GM21423 (cell line): ENCODE measurements around the gene EDN1.

Source experiments
- ATAC-seq: cut with Tn5 transposase; IDR thresholded peaks from one replicate; pipeline ENCODE4 v1.9.1; 2021; ENCODE audit warnings: mild to moderate bottlenecking, moderate library complexity; ENCODE audit not compliant: unreplicated experiment

EDN1 gene

DNA sequence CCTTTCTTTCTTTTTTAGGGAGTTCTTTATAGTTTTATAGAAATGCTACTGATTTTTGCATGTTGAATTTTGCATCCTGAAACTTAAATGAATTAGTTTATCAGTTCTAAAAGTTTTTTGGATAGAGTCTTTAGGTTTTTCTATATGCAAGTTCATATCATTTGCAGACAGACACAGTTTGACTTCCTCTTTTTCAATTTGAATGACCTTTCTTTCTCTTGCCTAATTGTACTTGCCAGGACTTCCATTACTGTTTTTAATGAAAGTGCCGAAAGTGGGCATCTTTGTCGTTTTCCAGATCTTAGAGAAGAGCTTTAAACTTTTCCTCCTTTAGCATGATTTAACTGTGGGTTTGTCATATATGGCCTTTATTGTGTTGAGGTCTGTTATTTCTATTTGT is 21.1 kb upstream of the EDN1 start:
- ATAC-seq, result no peak

DNA sequence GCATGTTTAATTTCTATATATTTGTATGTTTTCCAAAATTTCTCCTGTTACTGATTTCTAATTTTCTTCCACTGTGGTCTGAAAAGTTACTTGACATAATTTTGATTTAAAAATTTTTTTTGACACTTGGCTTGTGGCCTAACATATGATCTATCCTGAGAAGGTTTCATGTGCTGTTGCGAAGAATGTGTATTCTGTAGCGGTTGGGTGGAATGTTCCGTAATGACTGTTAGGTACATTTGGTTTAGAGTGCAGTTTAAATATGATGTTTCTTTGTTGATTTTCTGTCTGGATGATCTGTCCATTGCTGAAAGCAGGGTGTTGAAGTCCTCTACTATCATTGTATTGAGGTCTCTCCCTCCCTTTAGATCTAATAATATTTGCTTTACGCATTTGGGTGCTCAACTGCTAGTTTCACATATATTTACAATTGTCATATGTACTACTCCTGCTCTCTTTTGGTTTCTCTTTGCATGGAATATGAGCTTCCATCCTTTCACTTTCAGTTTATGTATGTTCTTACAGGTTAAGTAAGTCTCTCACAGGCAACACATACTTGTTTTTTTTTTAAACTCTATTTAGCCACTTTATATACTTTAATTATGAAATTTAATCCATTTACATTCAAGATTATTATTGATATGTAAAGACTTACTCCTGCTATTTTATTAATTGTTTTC is 19.5 kb upstream of the EDN1 start:
- no peak for ATAC-seq

DNA sequence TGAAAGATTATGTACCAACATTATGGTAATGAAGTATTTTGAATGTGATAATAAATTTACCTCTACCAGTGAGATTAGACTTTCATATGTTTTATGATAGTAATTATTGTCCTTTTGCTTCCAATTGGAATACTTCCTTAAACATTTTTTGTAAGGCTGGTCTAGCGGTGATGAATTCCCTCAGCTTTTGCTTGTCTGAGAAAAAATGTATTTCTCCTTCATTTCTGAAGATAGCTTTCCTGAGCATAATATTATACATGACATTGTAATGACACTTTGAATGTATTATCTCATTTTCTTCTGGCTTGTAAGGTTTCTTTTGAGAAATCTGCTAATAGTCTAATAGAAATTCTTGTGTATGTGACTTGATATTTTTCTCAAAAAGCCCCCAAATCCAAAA is 18.6 kb upstream of the EDN1 start:
- ATAC-seq, result no peak

DNA sequence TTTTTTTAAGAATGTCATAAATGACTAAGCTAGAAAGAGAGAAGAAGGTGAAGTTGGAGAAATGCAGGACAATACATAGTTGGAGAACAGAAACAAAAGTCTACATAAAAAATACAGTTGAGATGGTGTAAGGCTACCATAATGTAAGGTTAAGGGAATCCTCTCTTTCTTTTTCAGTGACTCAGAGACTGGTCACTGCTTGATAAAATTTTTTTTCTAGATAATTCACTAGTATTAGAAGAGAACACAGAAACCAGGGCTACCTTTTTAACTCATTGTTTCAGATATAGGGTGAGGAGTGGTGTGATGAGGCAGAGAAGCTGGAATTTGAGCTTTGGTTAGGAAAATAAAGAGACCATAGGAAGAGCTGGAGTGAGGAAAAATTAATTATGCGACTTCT is 18.2 kb upstream of the EDN1 start:
- ATAC-seq, result no peak

DNA sequence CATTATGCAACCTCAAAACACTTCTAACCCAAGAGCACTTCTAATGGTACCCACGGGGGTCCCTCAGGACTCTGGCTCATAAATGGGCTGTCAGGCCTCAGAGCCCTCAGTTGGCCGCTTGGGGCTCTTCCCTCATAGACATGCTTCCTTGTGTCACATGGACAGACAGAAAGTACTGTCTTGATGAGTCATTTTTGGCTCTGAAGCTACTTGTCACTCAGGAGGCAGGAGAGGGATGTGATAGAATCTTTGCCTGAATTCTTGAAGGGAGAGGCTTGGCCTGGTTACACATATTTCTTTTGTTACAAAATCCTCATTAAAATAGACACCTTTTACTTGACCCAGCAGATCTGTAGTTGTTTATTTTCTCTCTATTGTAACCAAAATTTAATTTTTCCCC is 15.1 kb upstream of the EDN1 start:
- no peak for ATAC-seq

DNA sequence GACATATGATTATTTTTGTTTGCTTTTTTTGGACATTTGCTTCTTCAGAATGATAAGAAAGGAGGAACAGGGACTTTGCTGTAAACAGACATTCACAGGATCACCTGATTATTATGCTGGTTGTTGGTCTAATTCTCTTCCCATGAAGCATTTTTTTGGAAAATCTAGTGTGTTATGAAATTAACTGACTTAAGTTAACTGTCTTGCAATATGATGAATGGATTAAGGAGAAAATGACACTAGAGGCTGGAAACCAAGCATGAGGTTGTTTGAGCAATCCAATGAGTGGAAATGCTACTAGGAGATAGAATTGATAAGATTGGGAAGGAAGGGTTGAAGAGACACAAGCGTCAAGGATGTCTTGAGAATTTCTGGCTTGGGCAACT is 13.2 kb upstream of the EDN1 start:
- no peak for ATAC-seq

DNA sequence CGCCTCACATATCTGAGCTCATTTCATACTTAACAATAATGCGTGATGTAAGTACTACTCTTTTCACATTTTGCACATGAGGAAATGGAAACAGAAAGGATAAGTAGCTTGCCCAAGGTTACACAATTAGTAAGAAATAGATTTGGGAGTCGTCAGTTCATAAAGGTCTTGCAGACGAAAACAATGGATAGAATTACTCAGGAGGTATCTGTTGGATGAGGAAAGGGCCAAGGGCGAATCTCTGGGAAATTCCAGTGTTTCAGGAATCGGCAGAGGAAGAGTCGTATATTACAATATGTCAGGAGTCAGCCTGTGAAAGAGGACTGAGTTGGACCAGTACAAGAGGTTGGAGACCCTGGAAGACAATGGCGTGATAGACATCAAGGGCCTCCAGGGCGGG is 12.8 kb upstream of the EDN1 start:
- ATAC-seq, result no peak

DNA sequence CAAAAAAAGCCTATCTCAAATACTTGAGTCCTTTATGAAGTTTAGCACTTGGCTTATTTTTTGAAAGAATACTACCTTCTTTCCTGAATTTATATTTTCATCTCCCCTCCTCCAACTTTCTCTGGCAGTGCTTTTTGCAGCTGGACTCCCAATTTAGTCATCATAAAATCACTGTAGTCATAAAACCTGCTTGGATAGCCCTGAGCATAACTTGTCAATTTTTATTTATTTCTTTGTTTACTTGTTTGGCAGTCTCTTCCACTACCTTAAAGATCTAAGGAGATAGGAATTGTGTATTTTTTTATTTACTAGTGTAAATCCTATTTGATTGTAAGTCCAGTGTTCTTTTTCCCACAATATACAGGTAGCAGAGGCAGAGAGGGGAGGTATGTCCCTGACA is 11.2 kb upstream of the EDN1 start:
- no peak for ATAC-seq

DNA sequence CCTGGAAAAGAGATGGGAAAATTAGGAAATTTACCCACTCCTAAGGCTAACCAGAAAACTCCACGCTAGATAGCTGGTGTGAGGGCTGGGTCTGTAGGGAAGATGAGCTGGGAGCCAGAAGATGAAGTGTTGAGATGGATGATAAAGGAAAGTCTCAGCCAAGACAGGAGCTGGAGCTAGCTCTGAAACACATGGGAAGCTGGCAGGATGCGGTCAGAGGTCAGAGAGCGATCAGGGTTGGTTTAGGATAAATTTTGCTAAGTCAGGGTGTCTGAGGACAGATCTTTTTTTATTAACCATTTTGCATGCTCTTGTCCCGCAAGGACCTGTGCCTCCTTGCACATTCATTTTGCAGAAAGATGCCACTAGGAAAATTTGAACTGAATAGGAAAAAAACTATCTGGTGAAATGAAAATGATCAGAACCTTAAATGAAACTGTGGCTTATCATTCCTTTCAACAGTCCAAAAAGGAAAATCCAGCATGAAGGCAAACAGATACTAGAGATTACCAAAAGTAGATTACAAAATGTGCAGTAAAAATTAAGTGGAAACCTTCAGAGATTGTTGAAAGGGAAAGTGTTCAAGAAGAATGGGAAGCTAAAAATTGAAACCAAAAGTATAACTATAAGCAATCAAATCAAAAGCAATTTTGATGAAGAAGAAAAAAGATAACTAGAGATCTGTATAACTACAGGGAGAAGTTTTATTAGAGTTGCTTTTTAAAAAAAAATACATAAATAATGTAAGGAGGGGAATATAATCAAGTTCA is 10.7 kb upstream of the EDN1 start:
- ATAC-seq, result no peak

DNA sequence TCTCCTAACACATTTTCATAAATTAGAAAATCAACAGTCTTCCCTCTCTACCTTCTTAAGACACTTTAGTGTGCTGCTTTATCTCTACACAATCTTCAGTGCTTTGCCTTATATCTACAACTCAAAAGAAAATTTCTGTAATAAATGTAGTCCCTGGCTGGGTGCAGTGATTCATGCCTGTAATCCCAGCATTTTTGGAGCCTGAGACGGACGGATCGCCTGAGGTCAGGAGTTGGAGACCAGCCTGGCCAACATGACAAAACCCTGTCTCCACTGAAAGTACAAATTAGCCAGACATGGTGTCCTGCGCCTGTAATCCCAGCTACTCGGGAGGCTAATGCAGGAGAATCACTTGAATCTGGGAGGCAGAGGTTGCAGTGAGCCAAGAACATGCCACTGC is 9.7 kb upstream of the EDN1 start:
- no peak for ATAC-seq

DNA sequence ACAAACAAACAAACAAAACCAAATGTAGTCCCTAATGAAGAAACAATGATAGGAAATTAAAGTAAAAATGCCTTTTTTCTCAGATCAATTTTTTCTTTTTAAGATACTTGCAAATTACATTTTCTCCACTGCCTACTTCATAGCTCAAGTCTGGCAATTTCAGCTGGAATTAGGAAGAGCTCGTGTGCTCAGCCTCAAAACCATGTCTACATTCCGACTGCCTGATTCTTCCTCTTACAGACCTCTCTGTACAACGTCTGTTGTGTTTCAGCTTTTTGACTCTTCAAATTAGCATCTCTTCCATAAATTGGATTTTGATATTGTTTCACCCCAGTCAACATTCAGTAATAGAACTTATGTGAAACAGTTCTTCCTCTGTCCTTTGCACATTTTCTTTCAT is 9.3 kb upstream of the EDN1 start:
- no peak for ATAC-seq

DNA sequence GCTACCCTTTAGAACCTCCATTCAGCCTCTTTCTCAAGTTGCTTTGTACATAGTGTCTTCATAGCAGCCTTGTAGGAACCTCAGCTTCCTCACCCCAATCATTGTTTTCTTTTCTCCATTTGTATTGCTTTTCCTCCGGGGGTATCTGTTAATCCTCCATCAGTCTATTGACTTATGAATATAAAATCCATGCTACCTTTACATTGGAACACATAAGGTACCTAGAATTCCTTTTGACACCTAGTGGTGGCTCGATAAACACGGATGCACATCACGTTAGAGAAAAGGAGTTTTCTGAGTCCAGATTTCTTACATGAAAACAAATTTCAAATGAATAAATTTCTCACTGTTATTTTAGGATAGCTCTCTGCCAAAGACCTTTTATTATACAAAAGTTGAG is 6.3 kb upstream of the EDN1 start:
- ATAC-seq, result no peak

DNA sequence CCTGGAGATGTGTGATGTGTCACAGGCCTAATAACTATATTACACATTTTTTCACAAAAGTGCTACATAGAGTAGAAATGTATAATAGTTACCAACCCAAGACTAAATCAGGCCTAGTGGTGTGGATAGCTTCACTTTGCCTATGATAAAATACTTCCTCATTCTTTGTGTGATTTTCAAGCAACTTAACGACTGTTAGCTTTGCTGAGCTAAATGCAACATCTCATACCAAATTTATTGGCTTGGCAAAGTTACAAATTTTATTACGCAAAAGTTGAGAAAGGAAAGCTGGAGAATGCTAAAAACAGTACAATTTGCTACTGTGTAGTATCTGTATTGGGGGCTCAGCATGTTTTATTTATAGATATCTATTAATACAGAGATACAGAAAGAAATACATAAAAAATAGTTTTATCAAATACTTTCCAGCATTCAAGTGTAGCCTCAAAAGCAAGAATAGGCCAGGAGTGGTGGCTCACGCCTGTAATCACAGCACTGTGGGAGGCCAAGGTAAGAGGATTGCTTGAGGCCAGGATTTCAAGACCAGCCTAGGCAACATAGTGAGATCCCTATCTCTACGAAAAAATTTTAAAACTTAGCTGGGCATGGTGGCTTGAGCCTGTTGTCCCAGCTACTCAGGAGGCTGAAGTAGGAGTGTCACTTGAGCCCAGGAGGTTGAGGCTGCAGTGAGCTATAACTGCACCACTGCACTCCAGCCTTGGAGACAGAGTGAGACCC is 3.6 kb upstream of the EDN1 start:
- no peak for ATAC-seq

DNA sequence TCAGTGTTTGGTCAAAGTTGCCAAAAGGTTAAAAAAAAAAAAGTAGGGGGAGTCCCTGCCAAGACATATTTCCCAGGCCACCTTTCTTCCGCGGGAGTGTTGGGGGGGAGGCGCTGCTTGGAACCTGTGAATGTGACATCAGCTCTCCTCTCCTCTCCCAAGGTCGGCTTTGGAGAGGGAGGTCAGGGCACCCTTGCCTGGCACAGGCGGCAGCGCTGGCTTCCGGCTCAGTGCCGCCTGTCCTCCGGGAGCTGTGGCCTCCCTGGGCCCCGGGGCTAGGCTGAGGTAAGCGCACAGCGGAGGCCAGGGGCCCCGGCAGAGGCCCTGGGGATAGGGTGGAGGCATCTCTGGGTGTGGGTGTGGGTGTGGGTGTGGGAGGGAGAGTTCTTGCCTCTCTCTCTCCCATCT is 1.9 kb upstream of the EDN1 start:
- no peak for ATAC-seq

DNA sequence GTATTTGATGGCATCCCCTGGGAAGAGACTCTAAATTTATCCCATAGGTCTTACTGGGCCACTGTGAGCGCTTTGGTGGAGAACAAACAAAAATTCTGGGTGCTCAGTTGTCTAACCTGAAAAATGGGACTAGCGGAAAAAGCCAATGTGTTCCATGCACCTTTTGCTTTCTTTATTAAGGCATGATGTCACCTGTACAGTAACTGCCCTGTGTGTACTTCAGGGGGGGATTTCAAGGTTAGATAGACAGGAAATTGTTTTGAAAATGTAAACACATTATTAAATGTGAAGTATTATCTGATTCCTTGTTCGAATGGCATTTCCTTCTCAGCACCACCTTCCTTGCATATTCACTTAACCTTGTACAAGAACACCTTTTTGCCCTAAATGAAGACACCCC is 1.2 kb upstream of the EDN1 start:
- ATAC-seq, result no peak

DNA sequence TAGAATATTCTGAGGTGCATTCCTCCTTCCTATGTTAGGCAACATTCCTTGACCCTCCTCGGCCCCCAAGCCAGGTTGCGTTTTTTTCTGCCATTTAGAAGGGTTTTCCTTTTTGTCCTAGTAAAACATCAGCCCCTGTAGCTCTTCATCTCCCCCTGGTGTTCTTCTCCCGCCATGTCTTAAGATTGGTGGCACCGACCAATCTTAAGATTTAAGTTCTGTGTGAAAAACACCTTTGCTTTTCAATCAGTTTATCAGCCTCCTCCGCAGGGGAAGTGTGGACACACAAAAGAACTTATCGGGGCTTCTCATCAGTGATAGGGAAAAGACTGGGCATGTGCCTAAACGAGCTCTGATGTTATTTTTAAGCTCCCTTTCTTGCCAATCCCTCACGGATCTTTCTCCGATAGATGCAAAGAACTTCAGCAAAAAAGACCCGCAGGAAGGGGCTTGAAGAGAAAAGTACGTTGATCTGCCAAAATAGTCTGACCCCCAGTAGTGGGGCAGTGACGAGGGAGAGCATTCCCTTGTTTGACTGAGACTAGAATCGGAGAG is 719 bp upstream of the EDN1 start:
- no peak for ATAC-seq

DNA sequence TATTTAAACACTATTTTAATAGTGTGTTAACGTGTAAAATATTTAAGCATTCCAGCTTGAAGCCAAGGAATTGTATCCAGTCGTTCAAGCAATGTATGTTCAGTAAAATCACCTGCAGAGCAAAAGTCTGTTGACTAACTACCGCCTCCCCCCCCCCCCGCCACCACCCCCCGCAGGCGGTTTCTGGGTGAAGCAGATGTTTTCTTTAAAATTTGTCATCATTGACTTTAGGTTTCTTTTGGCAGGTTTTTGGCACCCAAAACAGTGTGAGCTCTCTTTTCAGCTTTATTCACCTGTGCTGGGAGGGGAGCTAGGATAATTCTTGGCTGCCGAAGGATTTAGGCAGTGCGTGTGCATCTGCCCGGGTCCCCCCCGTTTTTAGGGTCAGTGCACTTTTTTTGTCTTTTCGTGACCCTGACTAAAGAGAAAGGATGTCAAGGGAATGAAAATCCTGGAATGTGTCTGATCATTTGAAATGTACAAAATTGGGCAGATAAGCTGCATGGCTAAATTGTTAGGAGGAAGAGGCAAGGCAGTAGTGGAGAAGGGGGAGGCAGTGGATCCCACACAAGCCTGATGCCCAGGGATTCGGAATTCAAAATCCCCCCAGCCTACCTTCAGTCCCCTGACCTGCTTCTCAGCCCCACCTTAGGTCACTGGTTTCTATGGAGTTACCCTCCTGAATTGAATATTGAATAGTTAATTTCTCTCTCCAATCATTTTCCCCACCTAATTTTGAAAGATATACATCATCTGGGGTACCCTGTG is 1.1 kb downstream of the EDN1 start:
- no peak for ATAC-seq

DNA sequence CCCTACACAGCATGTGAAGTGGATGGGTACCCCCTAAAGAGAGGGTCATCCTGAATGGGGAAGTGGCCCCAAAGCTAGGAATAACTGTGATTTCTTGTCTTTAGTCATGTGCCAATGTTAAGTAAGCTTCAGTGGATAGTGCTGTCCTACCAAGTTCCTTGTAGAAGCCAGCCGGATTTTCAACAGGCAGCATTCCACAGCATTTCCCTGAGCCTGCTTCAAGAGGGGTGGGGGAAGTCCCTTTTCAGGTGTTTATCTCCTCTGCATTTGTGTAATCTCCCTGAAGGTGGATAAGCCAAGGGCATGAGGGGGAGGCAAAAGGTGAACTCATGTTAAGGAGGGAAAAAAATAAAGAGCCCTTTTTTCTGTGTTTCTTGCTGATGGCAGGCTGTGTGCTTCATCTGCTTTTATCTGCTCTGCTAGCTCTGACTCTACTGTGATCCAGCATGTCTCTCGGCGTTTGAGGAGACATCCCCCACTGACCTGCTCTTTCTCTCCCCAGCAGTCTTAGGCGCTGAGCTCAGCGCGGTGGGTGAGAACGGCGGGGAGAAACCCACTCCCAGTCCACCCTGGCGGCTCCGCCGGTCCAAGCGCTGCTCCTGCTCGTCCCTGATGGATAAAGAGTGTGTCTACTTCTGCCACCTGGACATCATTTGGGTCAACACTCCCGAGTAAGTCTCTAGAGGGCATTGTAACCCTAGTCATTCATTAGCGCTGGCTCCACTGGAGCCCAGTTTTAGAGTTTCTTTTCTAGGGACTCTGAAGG is 1.9 kb downstream of the EDN1 start:
- no peak for ATAC-seq

DNA sequence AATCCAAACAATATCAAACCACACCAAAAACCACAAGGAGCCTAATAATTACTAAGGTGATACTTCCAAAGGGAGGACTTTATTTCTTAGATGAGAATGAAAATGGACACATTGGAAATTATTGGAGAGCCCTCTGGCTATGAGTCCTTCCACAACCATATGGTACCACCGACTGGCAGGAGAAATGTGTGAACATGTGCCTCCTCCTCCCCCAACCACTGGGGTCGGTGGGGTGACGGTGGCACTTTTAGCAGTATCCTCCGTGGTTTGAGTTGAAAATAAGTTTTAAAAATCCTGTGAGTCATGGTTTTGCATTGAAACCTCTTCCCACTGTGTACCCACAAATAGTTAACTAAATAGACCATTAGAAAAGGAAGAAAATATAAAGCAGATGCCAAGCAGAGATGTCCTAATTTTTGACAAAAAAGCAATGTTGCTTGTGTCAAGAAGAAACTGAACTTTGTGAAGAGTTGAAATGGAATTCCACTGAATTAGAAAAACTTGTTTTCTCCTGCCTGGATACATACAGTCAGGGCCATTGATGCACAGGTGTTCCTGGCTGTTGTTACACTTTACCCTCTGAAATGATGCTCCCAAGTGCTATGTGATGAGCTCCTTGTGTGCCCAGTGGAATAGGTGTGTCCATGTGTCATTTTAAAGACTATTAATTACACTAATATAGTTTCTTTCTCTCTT is 3.2 kb downstream of the EDN1 start:
- no peak for ATAC-seq
